Endothelial cell of umbilical vein (primary cell): ENCODE measurements around the gene TMEM175. TPM values are rescaled to one million over a fixed set of nuclear protein-coding genes. Genes with fewer than 3 reads are reported as not detected.

Experiments
- BruUV-seq: library from RNA; stranded (reverse); fragments of 400-500 nt; replicated peaks from 2 replicates; lab custom pipeline; 2021; lab: Mats Ljungman, UMichigan
- CTCF ChIA-PET: fragments of 300-600, 350-600 bp; sonication (Branson Sonifier 250); formaldehyde crosslinking; loops from one replicate; lab custom pipeline; 2021; ENCODE audit warnings: antibody characterized with exemption, inconsistent platforms; lab: Charles Lee
- POLR2A ChIA-PET: fragments of 300-600, 350-600 bp; sonication (Branson Sonifier 250); formaldehyde crosslinking; loops from one replicate; lab custom pipeline; 2021; ENCODE audit warnings: antibody characterized with exemption, inconsistent platforms; lab: Charles Lee
- DNase-seq: peaks from one replicate; pipeline ENCODE4 v3.0.0-alpha.2; 2011; ENCODE audit warnings: low read depth, low spot score
- FAIRE-seq: peaks from 2 replicates; lab custom pipeline; 2011; peaks lifted over from hg19 to GRCh38; lab: Jason Lieb, UNC
- H2AFZ ChIP-seq: 2 replicates; pipeline ENCODE4 v1.6.0; 2012; ENCODE audit warnings: low read depth, low read length, control low read depth, inconsistent platforms
- H3K27ac ChIP-seq: 2 replicates; pipeline ENCODE4 v1.5.1; 2011; ENCODE audit warnings: low read depth, mild to moderate bottlenecking, control low read depth, low read length, moderate library complexity; ENCODE audit not compliant: insufficient read depth
- H3K27me3 ChIP-seq, 2 experiments: 2 replicates each; pipeline versions ENCODE4 v1.6.0 to v1.6.1; 2011; ENCODE audit warnings: low read length in 2 of 2, mixed read lengths in 1 of 2; ENCODE audit not compliant: control insufficient read depth in 2 of 2, insufficient read depth in 2 of 2
- H3K36me3 ChIP-seq, 2 experiments: 2 replicates in 1 of 2; 3 replicates in 1 of 2; pipeline ENCODE4 v1.5.1; 2011; ENCODE audit warnings: low read length in 2 of 2, mild to moderate bottlenecking in 1 of 2, moderate library complexity in 1 of 2; ENCODE audit not compliant: control insufficient read depth in 2 of 2, insufficient read depth in 2 of 2; ENCODE audit errors: extremely low read depth in 1 of 2
- H3K4me1 ChIP-seq: 3 replicates; pipeline ENCODE4 v1.5.1; 2011; ENCODE audit warnings: mild to moderate bottlenecking, low read length; ENCODE audit not compliant: control insufficient read depth, insufficient read depth; ENCODE audit errors: extremely low read depth
- H3K4me2 ChIP-seq: 2 replicates; pipeline ENCODE4 v1.6.1; 2011; ENCODE audit warnings: low read length, control low read depth, mixed read lengths; ENCODE audit not compliant: insufficient read depth
- H3K4me3 ChIP-seq, 3 experiments: fragments of 200-600 bp in 1 of 3; sonication (generic), shearing (Covaris generic) in 1 of 3; replicated peaks in 1 of 3; 2 replicates each; pipeline ENCODE4 v1.5.1; 2011 to 2016; ENCODE audit warnings: control low read depth in 3 of 3, low read length in 3 of 3, mild to moderate bottlenecking in 2 of 3, inconsistent platforms in 1 of 3, low read depth in 1 of 3, moderate library complexity in 1 of 3; ENCODE audit not compliant: insufficient read depth in 1 of 3
- H3K79me2 ChIP-seq: 2 replicates; pipeline ENCODE4 v1.6.0; 2012; ENCODE audit warnings: low read length, inconsistent platforms; ENCODE audit not compliant: control insufficient read depth, insufficient read depth
- H3K9ac ChIP-seq: replicated peaks from 2 replicates; pipeline ENCODE3; 2011; ENCODE audit warnings: low read length, control low read depth; ENCODE audit not compliant: insufficient read depth; ENCODE audit errors: extremely low read depth
- H3K9me1 ChIP-seq: replicated peaks from 3 replicates; pipeline ENCODE4 v1.6.0; 2011; ENCODE audit warnings: mild to moderate bottlenecking, low read length; ENCODE audit not compliant: control insufficient read depth, insufficient read depth; ENCODE audit errors: extremely low read depth
- H3K9me3 ChIP-seq: replicated peaks from 2 replicates; pipeline ENCODE4 v1.5.1; 2012; ENCODE audit warnings: low read length, inconsistent platforms; ENCODE audit not compliant: control insufficient read depth, insufficient read depth
- H4K20me1 ChIP-seq: replicated peaks from 2 replicates; pipeline ENCODE3; 2011; ENCODE audit warnings: mild to moderate bottlenecking, low read length; ENCODE audit not compliant: control insufficient read depth, insufficient read depth; ENCODE audit errors: extremely low read depth
- EZH2 ChIP-seq: IDR thresholded peaks from 2 replicates; pipeline ENCODE4 v1.6.1; 2012; ENCODE audit warnings: borderline replicate concordance, low read depth, mild to moderate bottlenecking, moderate library complexity, low read length, inconsistent platforms; ENCODE audit not compliant: severe bottlenecking
- FOS ChIP-seq: IDR thresholded peaks from 2 replicates; pipeline ENCODE4 v1.6.1; 2011; ENCODE audit warnings: mild to moderate bottlenecking, low read length, moderate library complexity, borderline replicate concordance; ENCODE audit not compliant: insufficient read depth
- POLR2AphosphoS5 ChIP-seq: IDR thresholded peaks from 2 replicates; pipeline ENCODE4 v1.6.1; 2012; ENCODE audit warnings: low read depth, mild to moderate bottlenecking, control low read depth, low read length, moderate library complexity; ENCODE audit not compliant: insufficient read depth
- dilution Hi-C: fragments of 300-500 bp; cut with MboI; formaldehyde crosslinking; loops from one replicate; pipeline ENCODE4 v1.15.0; 2019; ENCODE audit warnings: low sequenced_read_pairs; ENCODE audit not compliant: extremely low pct_ligation_motif_present
- intact Hi-C: fragments of 100-400 bp; cut with micrococcal nuclease; formaldehyde crosslinking; loops from one replicate; pipeline ENCODE4 v1.10.0; 2022
- polyA plus RNA-seq, 4 experiments: library from polyadenylated mRNA; depleted of rRNA in 3 of 4; stranded (reverse) in 3 of 4; unstranded in 1 of 4; fragments of >200 nt; gene quantifications; 2 replicates each; pipeline versions ENCODE4 v1.2.1 to v1.2.3, GENCODE V29; 2011 to 2012; ENCODE audit warnings: missing spikeins in 1 of 4
- total RNA-seq: library from RNA; stranded (reverse); gene quantifications from 2 replicates; pipeline ENCODE4 v1.2.3, GENCODE V29; 2021
- TF ChIP-seq, protein P1 (sequence below): IDR thresholded peaks from 2 replicates; pipeline ENCODE4 v1.6.1; 2011; ENCODE audit not compliant: insufficient read depth, insufficient read length

TMEM175 gene
- total and polyA plus RNA-seq, 2 donors (not counting 3 experiments of a cell fraction or from before 2014, with no cell fraction given): 21.9 to 80.1 TPM

DNA sequence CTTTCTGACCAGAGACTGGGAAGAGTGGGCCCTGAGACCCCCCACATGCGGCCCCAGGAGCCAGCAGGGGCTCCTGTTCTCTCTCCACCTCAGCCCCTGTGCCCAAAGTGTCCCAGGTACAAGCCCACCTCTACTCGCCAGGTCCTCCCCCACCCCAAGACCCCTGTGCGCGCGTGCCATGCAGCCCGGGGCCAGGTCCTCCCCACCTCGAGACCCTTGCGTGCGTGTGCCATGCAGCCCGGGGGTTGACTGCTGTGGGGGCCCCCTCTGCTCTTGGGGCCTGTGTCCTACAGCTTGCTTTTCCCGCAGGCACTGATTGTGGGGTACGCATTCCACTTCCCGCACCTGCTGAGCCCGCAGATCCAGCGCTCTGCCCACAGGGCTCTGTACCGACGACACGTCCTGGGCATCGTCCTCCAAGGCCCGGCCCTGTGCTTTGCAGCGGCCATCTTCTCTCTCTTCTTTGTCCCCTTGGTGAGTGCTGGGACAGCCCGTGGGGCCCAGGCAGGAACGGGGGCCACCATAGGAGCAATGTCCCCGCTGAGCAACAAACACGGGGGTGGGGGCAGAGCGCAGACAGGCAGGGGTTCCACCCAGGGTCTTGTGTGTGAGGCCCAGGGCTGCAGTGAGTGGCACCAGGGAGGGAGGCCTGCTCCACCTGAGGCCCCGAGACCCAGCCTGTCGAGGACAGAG is 20.8 kb downstream of the TMEM175 start:
- CTCF ChIA-PET: no interaction called here
- BruUV-seq: no TSS peak
- no peaks in the 10 kb centered on the region for H3K9me3 ChIP-seq

DNA sequence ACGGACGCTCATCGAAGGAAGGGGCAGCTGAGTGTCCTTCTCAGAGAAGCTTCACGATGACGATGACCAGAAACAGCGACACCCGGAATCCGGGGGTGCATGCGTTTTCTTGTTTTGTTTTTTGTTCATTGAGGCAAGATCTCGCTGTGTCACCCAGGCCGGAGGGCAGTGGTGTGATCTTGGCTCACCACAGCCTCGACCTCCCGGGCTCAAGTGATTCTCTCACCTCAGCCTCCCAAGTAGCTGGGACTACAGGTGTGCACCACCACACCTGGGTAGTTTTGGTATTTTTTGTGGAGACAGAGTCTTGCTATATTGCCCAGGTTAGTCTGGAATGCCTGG is 21.3 kb downstream of the TMEM175 start:
- Histone ChIP-seq H3K79me2 (no peaks in the 10 kb centered on the region), H2AFZ (no peak overlapping the region), H3K9ac (no peak overlapping the region), H3K27ac (no peak overlapping the region), H3K4me1 (no peaks in the 10 kb centered on the region), H3K9me1 (no peaks in the 10 kb centered on the region), H4K20me1 (no peaks in the 10 kb centered on the region), H3K9me3 (no peaks in the 10 kb centered on the region), H3K4me2 (no peak overlapping the region), H3K4me3 (no peak overlapping the region), H3K27me3 (no peaks in the 10 kb centered on the region), H3K36me3 (peaks cover 0 to 2% of the 10 kb centered on the region in 2 experiments)
- BruUV-seq: no TSS peak
- TF ChIP-seq, protein P1, sequence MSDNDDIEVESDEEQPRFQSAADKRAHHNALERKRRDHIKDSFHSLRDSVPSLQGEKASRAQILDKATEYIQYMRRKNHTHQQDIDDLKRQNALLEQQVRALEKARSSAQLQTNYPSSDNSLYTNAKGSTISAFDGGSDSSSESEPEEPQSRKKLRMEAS: no peak
- TF ChIP-seq POLR2AphosphoS5: no peak
- FAIRE-seq: no peak
- intact Hi-C loops (no loop called here), dilution Hi-C loops (no loop called here)
- POLR2A ChIA-PET: no interaction called here
- no peak for DNase-seq
- CTCF ChIA-PET: no interaction called here

More for the DNA sequence above, 20.8 kb downstream of the TMEM175 start:
- FAIRE-seq: no peak
- no peak for DNase-seq
- POLR2A ChIA-PET: no interaction called here
- Histone ChIP-seq H3K4me3 (no peak overlapping the region), H3K27me3 (no peaks in the 10 kb centered on the region), H2AFZ (no peak overlapping the region), H3K27ac (no peak overlapping the region), H4K20me1 (no peaks in the 10 kb centered on the region), H3K9ac (no peak overlapping the region), H3K4me2 (no peak overlapping the region), H3K79me2 (no peaks in the 10 kb centered on the region), H3K36me3 (peaks cover 0 to 2% of the 10 kb centered on the region in 2 experiments), H3K4me1 (no peaks in the 10 kb centered on the region), H3K9me1 (no peaks in the 10 kb centered on the region)
- intact Hi-C loops: no loop called here
- TF ChIP-seq, protein P1: no peak
- TF ChIP-seq EZH2 (no peak), FOS (no peak)
- dilution Hi-C loops: no loop called here
